Natural killer cell treated with Interleukin-12 subunit alpha and Interleukin-12 subunit beta and Interleukin-15 and Interleukin-18, amount 100 ng/mL, for 72 hours (primary cell): ENCODE measurements around the gene CEMP1. TPM values are rescaled to one million over a fixed set of nuclear protein-coding genes. Genes with fewer than 3 reads are reported as not detected.
A peak's percentile ranks its signal among the peaks of the same experiment; 100 is the strongest.
"Not testable (repeated sequence)": the region's sequence is repeated elsewhere in the genome, so short reads cannot be mapped to it uniquely, and the experiment has no call there.

ENCODE experiments used
- ATAC-seq, 2 donors: fragments of 150-1000 bp; cut with Tn5 transposase in 1 of 2; sonication (Bioruptor Pico), chemical (Tn5 transposase) in 1 of 2; 2 replicates each; pipeline ENCODE4 v1.10.0; 2021
- DNase-seq: peaks from one replicate; pipeline ENCODE4 v3.0.0; 2022; ENCODE audit warnings: low spot score
- H3K27ac Mint-ChIP-seq, 2 donors: 1 replicate in 1 of 2; 2 replicates in 1 of 2; pipeline ENCODE4 v1.8.0; 2022; ENCODE audit warnings: mixed read lengths in 2 of 2, mild to moderate bottlenecking in 1 of 2, moderate library complexity in 1 of 2
- H3K27me3 Mint-ChIP-seq, 2 donors: 1 replicate in 1 of 2; 2 replicates in 1 of 2; pipeline ENCODE4 v1.8.0; 2022; ENCODE audit warnings: mixed read lengths in 2 of 2
- H3K36me3 Mint-ChIP-seq: one replicate; pipeline ENCODE4 v1.8.0; 2022; ENCODE audit warnings: mixed read lengths
- H3K4me1 Mint-ChIP-seq, 2 donors: 1 replicate in 1 of 2; 2 replicates in 1 of 2; pipeline ENCODE4 v1.8.0; 2022; ENCODE audit warnings: low read depth in 2 of 2, mixed read lengths in 2 of 2, mild to moderate bottlenecking in 1 of 2
- H3K4me3 Mint-ChIP-seq: one replicate; pipeline ENCODE4 v1.8.0; 2022; ENCODE audit warnings: mixed read lengths
- H3K9me3 Mint-ChIP-seq: 2 replicates; pipeline ENCODE4 v1.8.0; 2022; ENCODE audit warnings: mixed read lengths
- total RNA-seq, 2 donors: library from RNA; stranded (reverse); gene quantifications; one replicate each; pipeline ENCODE4 v1.2.3, GENCODE V29; 2022

The CEMP1 gene
- total RNA-seq, 2 donors from 2014 or later = not detected

GRCh38 chr16:2550283-2550878 lies 19.2 kb upstream of the CEMP1 start:
- not testable (repeated sequence) for H3K9me3 Mint-ChIP-seq, ATAC-seq, H3K27me3 Mint-ChIP-seq, DNase-seq, H3K27ac Mint-ChIP-seq, H3K4me1 Mint-ChIP-seq, H3K4me3 Mint-ChIP-seq, H3K36me3 Mint-ChIP-seq

GRCh38 chr16:2543771-2544170 lies 12.6 kb upstream of the CEMP1 start:
- not testable (repeated sequence) for H3K36me3 Mint-ChIP-seq, H3K4me3 Mint-ChIP-seq, H3K27ac Mint-ChIP-seq, H3K27me3 Mint-ChIP-seq, DNase-seq, H3K9me3 Mint-ChIP-seq, ATAC-seq
- peaks cover 24 to 30% of the 10 kb centered on the region in 2 donors for H3K4me1 Mint-ChIP-seq

- H3K4me1 Mint-ChIP-seq = peaks cover 29 to 33% of the 10 kb centered on the region in 2 donors
- not testable (repeated sequence) for ATAC-seq
These were observed 10.2 kb upstream of the CEMP1 start for GRCh38 chr16:2541409-2541808.

GRCh38 chr16:2540912-2541311 lies 9.7 kb upstream of the CEMP1 start:
- not testable (repeated sequence) for ATAC-seq, H3K36me3 Mint-ChIP-seq, DNase-seq, H3K27me3 Mint-ChIP-seq, H3K9me3 Mint-ChIP-seq
- Mint-ChIP-seq H3K4me3 (peak overlapping the region; percentile 31), H3K4me1 (peaks cover 29 to 33% of the 10 kb centered on the region in 2 donors), H3K27ac (peak overlapping the region; percentile 34 to 56)

More at GRCh38 chr16:2541409-2541808, 10.2 kb upstream of the CEMP1 start:
- H3K27me3 Mint-ChIP-seq, H3K4me3 Mint-ChIP-seq, H3K36me3 Mint-ChIP-seq, H3K9me3 Mint-ChIP-seq, DNase-seq: not testable (repeated sequence)
- H3K27ac Mint-ChIP-seq = peak overlapping the region; percentile 34 to 56

- peaks cover 25 to 28% of the 10 kb centered on the region in 2 donors for H3K4me1 Mint-ChIP-seq
- not testable (repeated sequence) for ATAC-seq, H3K27me3 Mint-ChIP-seq, H3K36me3 Mint-ChIP-seq, H3K9me3 Mint-ChIP-seq
- peak overlapping the region; percentile 83 for H3K4me3 Mint-ChIP-seq
- peak; percentile 49 for DNase-seq
- peak overlapping the region; percentile 48 to 79 for H3K27ac Mint-ChIP-seq
These were observed 8.7 kb upstream of the CEMP1 start for GRCh38 chr16:2539845-2540458.

- H3K27me3 Mint-ChIP-seq, H3K36me3 Mint-ChIP-seq, ATAC-seq, DNase-seq, H3K9me3 Mint-ChIP-seq: not testable (repeated sequence)
- Mint-ChIP-seq H3K4me3 (peak overlapping the region; percentile 83), H3K27ac (peak overlapping the region; percentile 48 to 79), H3K4me1 (peaks cover 25 to 28% of the 10 kb centered on the region in 2 donors)
These were observed 8.1 kb upstream of the CEMP1 start for GRCh38 chr16:2539192-2539844.

GRCh38 chr16:2537451-2538379 lies 6.5 kb upstream of the CEMP1 start, which contains the start of gene PDPK1:
Gene PDPK1 (plus strand): TSS chr16:2538021. CDS start chr16:2538113, 92 bp downstream.
- H3K4me3 Mint-ChIP-seq = peak within 1 kb of the TSS; percentile 83
- DNase-seq = peak; percentile 96
- H3K9me3 Mint-ChIP-seq = no peaks in the 10 kb centered on the region
- H3K27me3 Mint-ChIP-seq = no peaks in the 10 kb centered on the region
- H3K36me3 Mint-ChIP-seq = no peaks in the 10 kb centered on the region
- H3K27ac Mint-ChIP-seq = peak within 1 kb of the TSS; percentile 70 to 91
- peaks cover 28 to 36% of the 10 kb centered on the region in 2 donors for H3K4me1 Mint-ChIP-seq
- peak; percentile 95 for ATAC-seq

GRCh38 chr16:2535625-2536013 lies 4.4 kb upstream of the CEMP1 start:
- ATAC-seq = no peak
- no peak overlapping the region for H3K4me3 Mint-ChIP-seq
- H3K27ac Mint-ChIP-seq = no peak overlapping the region
- peaks cover 30 to 41% of the 10 kb centered on the region in 2 donors for H3K4me1 Mint-ChIP-seq
- no peaks in the 10 kb centered on the region for H3K9me3 Mint-ChIP-seq
- H3K36me3 Mint-ChIP-seq = no peaks in the 10 kb centered on the region
- DNase-seq = peak; percentile 26
- no peaks in the 10 kb centered on the region for H3K27me3 Mint-ChIP-seq

- H3K9me3 Mint-ChIP-seq, H3K36me3 Mint-ChIP-seq, H3K27me3 Mint-ChIP-seq, ATAC-seq, DNase-seq: not testable (repeated sequence)
- H3K4me3 Mint-ChIP-seq = peak overlapping the region; percentile 66
- H3K27ac Mint-ChIP-seq = peak overlapping the region; percentile 60 to 95
- H3K4me1 Mint-ChIP-seq = peaks cover 25 to 30% of the 10 kb centered on the region in 2 donors
These were observed 3.1 kb upstream of the CEMP1 start for GRCh38 chr16:2534335-2534734.

- Mint-ChIP-seq H3K4me1 (peaks cover 23 to 26% of the 10 kb centered on the region in 2 donors), H3K9me3 (no peaks in the 10 kb centered on the region), H3K27ac (peak overlapping the region; percentile 60 to 95), H3K36me3 (no peaks in the 10 kb centered on the region), H3K4me3 (peak overlapping the region; percentile 66), H3K27me3 (no peaks in the 10 kb centered on the region)
- ATAC-seq (no peak), DNase-seq (no peak)
These were observed 2.7 kb upstream of the CEMP1 start for GRCh38 chr16:2533912-2534311.

GRCh38 chr16:2533142-2533755 lies 2.0 kb upstream of the CEMP1 start:
- not testable (repeated sequence) for ATAC-seq, H3K36me3 Mint-ChIP-seq, DNase-seq, H3K9me3 Mint-ChIP-seq, H3K27me3 Mint-ChIP-seq
- Mint-ChIP-seq H3K4me1 (peaks cover 20 to 21% of the 10 kb centered on the region in 2 donors), H3K4me3 (peak overlapping the region; percentile 97), H3K27ac (peak overlapping the region; percentile 93 to 95)

GRCh38 chr16:2532494-2533141 lies 1.4 kb upstream of the CEMP1 start:
- H3K27me3 Mint-ChIP-seq = no peaks in the 10 kb centered on the region
- peak overlapping the region; percentile 93 to 95 for H3K27ac Mint-ChIP-seq
- peak overlapping the region; percentile 97 for H3K4me3 Mint-ChIP-seq
- ATAC-seq (peak; percentile 32 to 64), DNase-seq (peak; percentile 84)
- H3K4me1 Mint-ChIP-seq = peaks cover 20 to 21% of the 10 kb centered on the region in 2 donors
- no peaks in the 10 kb centered on the region for H3K9me3 Mint-ChIP-seq
- no peaks in the 10 kb centered on the region for H3K36me3 Mint-ChIP-seq
